HG03135 (cell line): ENCODE data around the gene NEURL1.
A peak's percentile ranks its signal among the peaks of the same experiment; 100 is the strongest.

ENCODE experiments used
- ATAC-seq: cut with Tn5 transposase; IDR thresholded peaks from one replicate; pipeline ENCODE4 v1.9.1; 2021; ENCODE audit warnings: mild to moderate bottlenecking, moderate library complexity; ENCODE audit not compliant: unreplicated experiment

The NEURL1 gene

DNA sequence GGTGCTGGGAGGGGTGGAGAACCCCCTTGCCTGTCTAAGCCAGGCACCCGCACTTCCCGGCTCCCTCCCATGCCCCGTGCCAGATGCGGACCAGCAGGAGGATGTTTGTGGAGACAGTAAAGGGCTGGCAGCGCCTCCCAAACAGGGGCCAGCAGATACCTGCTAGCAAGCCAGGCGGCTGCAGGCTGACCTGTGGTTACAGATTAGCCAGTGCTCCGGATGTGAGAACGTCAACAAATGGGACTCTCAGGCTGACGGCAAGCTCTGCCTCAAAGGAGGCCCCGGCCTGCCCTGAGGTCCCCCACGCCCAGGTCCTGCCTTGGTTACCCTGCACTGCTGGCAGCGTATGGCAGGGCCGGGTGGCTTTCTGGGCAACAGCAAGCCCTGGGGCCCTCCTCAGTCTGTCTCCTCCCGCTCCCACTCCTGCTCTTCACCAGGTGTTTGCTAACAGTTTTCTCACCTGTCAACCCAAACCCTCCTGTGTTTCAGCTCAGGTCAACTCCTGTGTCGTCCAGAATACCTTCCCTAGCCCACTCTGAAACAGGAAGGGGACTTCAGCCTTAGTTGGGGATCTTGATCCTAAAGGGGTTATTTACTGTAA lies 85.4 kb downstream of the NEURL1 start:
- ATAC-seq, result peak; percentile 64

DNA sequence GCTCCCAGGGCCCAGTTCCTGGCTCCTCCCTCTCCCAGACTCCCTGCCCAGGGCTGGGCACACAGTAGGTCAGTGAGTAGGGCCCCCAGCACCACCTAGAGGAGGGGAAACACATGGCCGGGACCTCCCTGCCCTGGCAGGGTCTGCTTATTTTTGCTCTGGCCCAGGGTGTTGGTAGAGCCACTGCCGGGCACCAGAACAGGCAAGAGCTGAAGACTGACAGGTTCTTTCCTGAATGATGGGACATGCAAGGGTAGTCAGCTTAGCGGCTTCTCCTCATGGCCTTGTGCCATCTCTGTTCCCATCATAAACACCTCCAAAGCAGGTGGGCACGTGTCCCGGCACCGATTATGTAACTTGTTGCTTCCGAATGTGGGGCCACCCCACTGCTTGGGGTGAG lies 86.5 kb downstream of the NEURL1 start:
- ATAC-seq, result no peak

DNA sequence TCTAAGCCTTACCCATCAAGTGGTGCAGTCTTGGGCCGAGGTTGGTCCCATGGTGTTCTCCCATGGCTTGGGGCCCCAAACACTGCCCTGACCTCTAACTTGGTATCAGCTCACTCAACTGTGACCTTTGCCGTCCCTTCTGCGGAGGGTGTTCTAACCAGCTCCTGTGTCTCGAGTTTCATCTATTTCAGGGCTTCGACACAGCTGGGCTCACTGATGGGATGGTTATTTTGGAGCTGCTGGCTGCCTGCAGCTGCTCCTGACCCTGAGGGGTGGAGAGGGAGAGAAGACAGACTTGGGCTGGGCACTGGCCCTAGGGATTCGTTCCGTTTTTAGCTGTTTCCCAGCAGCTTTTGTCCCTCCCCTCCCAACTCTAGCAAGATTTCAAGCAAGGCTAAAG lies 86.9 kb downstream of the NEURL1 start:
- ATAC-seq, result no peak

DNA sequence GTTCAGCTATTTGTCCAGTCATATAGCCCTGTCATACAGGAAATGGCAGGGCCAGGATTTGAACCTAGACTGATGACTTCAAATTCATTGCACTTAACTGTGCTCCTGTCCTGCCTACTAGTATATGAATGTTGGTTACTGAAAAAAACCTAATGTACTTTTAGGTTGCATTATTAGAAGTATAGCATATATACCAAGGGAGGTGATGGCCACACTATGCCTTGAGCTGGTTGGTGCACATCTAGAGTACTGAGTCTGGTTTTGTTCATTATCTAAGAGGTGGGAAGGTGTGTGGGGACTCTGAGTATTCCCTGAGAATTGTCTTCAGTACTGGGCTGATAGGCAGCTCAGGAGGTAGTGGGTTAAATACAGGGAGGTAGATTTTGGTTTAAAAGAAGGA lies 88.0 kb downstream of the NEURL1 start:
- no peak for ATAC-seq

DNA sequence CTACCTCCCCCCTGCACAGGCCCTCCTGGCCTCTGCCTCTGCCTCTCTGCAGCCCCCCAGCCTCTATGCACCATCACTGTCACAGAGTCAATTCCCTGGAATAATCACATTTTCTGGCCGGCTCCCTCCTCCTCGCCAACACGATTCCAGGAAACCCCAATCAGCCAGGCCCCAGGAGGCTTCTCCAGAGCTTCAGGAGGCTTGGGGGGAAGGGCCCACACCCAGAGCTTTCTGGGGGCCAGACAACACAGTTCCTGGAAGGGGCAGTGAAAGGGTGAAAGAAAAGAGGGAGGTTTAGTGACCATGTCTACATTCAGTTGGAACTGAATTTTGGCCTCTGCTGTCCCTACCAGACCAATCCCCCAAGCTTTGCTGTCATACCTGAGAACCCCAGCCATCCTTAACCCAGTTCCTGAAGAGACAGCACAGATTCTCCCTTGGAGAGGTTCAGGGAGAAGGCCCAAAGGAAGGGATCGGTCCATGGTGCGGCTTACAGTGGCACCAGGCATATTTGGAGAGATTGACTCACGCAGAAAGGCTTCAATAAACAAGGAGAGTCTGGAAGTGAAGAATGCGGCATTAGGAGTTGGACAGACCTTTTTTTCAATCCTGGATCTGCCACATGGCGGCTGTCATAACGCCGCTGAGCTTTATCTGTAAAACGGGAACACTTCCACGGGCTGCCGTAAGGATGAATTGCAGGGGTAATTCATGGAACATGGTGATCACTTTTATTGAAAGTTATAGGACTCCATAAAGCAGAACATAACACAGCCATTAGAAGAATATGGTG lies 89.0 kb downstream of the NEURL1 start:
- ATAC-seq, result no peak

DNA sequence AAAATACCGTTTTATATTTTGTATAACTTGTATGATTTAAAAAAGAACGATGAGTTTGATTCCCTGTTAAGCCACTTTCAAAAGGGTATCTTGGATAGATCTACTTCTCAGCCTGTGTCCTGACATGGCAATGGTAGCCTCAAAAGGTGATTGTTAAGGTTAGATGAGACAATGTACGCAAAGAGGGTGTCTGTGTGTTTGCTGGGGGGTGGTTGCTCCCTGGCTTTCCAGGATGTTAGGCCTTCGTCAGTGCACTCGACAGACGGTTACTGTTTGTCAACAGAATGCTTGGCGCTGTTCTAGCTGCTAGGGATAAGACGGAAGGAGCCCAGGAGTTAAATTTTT lies 90.3 kb downstream of the NEURL1 start:
- no peak for ATAC-seq

DNA sequence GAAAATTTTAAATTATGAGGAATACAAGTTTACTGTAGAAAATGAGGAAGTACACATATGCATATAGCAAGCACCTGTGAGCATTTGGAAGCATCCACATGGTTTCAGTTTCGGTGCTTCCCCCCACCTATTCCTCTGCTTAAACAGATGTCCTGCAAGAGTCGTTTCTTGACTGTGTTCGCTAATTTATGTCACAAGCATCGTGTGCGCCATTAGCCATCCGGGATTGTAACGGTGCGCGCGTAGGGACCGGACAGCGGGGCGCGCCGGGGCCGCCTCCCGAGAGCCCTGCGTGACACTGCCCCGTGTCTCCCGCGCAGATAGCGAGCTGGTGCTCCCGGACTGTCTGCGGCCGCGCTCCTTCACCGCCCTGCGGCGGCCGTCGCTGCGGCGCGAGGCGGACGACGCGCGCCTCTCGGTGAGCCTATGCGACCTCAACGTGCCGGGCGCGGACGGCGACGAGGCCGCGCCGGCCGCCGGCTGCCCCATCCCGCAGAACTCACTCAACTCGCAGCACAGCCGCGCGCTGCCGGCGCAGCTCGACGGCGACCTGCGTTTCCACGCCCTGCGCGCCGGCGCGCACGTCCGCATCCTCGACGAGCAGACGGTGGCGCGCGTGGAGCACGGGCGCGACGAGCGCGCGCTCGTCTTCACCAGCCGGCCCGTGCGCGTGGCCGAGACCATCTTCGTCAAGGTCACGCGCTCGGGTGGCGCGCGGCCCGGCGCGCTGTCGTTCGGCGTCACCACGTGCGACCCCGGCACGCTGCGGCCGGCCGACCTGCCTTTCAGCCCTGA lies 90.9 kb downstream of the NEURL1 start:
- ATAC-seq, result no peak

DNA sequence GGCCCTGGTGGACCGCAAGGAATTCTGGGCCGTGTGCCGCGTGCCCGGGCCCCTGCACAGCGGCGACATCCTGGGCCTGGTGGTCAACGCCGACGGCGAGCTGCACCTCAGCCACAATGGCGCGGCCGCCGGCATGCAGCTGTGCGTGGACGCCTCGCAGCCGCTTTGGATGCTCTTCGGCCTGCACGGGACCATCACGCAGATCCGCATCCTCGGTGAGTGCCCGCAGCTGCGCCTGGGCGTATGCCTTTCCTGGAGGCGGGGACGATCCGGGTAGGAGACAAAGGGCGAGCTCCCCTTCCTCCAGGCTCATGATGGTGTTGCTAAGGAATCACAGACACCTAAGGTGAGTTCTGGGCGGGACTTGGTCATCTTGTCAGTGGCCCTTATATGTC lies 91.5 kb downstream of the NEURL1 start:
- no peak for ATAC-seq

DNA sequence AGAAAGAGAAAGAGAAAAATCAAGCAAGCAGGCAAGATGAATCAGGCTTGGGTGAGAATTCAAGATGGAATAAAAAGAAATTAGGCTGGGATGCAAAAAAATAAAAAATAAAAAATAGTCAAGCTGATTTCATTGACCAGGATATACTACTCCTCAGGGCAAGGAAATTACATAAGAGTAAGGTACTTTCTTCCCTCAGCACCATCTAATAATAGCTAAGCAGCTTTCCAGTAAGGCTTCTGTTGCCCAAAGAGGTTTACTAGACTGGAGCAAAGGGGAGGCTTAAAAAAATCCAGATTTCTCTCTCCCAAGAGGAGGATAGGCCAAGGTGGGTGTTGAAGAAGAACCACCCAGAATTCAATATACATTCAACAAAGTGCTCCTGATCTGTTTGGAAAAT lies 93.6 kb downstream of the NEURL1 start:
- no peak for ATAC-seq

DNA sequence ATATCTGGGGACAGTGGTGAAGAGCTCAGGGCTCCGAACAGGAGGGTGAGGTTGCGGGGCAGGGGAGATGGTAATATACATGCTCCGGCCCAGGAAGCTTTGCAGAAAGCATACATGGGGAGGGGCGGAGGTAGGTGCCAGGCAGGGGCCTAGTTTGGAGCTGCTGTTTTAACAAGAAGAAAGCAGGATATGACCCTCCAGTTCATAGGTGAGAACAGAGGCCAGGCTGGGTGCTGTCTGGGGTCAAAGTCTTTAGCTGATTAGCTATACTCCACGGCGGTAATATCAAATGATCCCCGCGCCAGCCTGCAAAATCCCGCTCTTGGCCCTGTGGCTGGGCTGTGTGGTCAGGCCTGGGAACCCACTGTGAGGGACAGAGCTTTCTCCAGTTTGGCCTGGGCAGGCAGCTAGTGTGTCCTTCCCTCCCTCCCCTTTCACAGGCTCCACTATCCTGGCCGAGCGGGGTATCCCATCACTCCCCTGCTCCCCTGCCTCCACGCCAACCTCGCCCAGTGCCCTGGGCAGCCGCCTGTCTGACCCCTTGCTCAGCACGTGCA lies 95.6 kb downstream of the NEURL1 start:
- ATAC-seq, result no peak

DNA sequence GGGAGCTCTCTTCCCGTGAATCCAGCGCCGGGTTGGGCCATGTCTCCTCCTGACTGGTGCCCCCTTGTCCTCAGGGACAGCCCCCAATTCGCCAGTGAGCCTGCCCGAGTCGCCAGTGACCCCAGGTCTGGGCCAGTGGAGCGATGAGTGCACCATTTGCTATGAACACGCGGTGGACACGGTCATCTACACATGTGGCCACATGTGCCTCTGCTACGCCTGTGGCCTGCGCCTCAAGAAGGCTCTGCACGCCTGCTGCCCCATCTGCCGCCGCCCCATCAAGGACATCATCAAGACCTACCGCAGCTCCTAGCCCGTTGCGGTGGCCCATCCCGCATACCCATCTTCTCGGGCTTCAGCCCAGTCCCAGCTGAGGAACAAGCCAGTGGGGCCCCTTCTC lies 96.6 kb downstream of the NEURL1 start:
- ATAC-seq, result no peak

DNA sequence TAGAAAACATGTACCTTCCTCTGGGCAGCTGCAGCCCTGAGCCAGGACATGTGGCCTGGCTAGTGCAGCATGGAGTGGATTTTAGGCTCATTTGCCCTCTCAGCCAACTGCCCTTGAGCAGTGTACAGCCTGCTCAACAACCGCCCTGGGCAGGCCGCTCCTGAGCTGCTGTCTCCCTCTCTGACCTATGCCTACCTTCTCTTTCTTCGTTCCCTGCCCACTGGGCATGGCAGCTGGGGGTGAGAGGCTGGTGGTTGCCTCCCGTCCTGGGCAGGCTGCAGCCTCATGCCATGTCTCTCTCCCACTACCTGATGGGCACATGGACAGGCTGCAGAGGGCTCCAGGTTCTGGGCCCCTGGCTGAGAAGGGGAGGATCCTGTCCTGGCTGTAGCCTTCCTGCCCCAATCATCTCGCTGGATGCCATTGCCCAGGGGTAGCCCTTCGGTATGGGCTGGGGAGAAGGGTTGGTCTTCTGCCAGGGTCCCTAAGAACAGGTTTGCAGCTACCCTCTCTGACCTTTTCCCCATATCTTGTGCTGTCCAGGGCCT lies 97.3 kb downstream of the NEURL1 start:
- ATAC-seq, result no peak

DNA sequence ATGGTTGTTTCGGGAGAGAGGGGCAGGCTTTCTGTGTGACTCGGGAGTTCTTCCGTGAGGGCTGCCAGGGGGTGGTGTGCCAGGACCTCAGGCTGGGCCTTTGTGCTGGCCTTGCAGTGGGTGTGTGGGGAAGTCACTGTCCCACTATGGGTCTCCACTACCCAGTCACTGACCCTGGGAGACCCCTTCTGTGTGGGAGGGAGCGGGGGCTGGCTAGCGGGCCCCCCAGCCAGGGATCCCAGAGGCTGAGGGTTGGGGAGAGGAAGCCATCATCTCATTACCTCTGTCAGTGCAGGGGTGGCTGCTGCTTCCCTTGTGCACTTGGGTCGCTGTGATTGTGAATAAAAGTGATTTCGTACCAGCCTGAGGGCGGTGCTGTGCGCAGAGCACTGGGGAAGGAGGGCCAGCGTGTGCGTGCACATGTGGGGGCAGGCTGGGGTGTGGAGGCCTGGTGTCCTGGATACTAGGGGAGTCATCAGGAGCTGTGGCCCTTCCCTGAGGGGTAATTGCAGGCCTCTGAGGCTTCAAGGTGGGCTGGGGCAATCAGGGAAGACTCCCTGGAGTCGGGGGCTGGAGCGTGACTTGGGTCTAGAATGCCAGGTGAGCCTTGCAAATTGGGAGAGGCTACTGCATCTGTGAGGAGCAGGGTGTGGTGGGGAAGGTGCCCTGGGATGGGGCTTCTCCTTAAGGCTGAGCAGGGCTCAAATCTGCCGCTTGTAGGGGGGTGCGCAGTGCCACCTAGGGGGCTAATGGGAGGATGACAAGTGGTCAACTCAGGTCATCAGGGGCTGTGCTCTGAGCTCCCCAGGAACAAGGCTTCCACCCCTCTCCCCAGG lies 98.9 kb downstream of the NEURL1 start:
- peak; percentile 59 for ATAC-seq

DNA sequence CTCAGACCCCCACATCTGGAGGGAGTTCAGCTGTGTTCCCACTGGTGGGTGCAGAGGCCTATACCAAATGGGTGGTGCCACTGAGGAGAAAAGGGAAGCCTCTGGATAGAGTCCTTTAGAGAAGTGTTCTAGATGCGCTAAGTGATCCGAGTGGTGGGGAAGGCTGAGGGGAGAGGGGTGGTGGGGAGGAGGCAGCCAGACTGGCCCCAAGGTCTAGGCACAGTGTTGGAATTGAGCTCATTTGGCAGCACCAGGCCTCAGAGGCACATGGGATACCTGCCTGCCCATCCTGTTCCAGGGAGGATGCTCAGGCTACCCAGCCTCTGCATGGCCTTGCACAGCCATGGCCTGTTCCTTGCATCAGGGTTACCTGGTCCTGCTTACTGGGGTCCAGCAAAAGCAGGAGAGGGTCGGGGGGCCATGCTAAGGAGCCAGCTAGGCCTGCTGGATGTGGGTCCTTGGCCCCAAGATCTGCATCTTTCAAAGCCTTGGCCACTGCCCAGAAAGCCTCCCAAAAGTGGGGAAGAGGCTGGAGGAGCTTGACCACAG lies 99.6 kb downstream of the NEURL1 start:
- ATAC-seq, result no peak

DNA sequence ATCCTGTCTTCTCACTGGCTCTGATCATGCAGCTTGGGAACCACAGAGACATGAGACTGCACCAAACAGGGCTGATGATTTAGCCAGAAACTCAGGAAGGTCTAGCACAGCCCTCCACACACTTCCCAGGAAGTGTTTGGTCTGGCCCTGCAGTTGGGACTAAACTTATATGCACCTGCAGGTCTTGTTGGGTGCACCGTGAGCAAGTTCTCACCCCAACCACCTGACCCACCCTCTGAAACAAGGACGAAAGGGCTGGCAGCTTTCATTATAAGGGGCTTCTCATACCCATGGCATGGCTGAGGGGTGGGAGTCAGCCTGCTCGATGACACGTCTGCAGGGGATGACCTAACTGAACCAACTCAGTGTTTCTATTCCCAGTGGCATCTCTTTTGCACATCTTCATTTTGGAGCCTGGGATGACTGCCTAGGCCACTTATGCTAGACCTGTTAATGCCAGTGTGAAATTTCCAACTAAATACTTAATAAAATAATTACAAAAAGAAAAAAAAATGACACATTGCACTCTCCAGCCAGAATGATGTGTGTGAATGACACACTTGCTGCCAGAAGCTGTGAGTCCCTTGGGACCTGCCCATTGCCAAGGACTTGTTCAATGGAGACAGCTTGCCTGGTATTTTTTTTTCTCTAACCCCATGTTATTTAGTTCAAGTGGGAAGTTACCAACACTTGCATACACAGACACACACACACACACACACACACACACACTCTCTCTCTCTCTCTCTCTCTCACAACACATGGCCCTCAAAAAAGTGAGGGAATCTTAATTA lies 102.6 kb downstream of the NEURL1 start:
- no peak for ATAC-seq

DNA sequence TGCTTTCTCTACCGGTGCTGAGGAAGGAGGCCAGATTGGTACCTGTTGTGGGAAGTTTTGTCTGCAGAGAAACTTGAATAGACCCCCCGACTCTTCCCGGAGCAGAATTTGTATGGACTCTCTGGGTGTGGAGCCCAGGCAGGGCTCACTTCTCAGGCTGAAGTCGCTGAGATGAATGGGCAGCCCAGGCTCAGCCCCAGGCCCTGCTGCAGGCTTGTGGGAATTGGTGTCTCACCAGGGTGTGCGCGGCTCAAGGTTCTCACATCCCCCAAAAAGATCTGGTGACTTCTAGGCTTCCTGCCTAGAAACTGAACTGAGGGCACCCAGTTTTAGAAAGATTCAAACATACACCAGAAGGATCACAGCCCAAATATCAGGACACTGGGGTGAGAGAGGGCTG lies 103.5 kb downstream of the NEURL1 start:
- ATAC-seq, result no peak

DNA sequence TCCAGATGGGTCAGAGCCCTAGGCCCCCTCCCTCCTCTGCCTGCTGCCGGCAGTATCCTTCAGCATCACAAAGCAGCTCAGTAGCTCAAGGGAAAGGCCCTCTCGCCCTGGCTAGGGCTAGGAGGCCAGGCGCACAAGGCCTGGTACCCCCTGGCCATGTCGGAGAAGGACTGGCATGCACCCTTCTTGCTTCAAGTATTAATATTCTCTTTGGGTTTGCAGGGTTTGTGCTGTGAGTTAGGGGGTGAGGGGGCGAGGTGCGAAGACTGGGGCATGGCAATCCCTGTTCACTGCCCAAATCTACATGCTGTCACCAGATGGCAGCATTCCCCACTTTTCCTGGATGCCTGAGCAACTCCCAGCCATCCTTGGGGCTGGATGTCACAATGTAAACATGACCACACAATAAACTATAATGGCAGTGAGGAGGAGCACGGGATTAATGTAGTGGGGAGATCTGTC lies 105.2 kb downstream of the NEURL1 start:
- ATAC-seq, result no peak

DNA sequence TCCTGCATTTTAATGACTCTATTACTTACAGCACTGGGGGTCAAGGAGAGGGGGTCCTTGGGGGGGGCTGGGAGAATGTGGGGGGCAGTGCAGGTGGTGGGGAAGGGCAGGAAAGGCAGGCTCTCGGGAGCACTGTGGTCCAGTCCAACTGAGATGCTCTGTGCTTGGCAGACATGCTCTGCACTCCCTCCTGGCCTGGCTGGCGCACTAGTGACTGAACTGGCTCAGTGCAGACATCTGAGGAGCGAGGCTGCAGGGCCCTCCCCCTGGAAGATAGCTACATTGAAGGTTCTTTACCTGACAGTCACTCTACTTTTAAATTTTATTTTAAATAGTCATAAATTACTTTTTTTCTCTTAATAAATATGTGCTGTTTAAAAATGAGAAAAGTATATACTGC lies 105.7 kb downstream of the NEURL1 start:
- no peak for ATAC-seq

DNA sequence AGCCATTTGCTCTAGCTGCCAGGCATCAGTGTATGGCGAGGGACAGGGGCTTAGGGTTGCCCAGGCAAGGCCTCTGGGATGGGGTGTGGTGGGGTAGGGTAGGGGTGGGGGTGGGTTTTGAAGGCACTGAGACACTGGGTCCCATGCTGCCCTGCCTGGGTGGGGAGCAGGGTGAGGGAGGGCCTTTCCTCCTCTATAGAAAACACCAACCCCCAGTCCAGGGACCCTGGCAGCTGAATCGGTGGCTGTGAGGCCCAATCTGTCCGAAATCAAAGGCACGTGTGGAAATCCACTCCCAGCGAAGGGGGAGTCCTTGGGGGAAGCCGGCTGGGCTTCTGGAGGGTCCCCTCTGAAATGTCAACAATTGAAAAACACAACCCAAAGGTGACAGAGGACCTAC lies 106.4 kb downstream of the NEURL1 start:
- ATAC-seq, result no peak
